ENCODE measurements around the gene SOBP. TPM values are rescaled to one million over a fixed set of nuclear protein-coding genes. Genes with fewer than 3 reads are reported as not detected.

Gene SOBP
- total RNA-seq, 1 experiment from 2014 or later: 1.7 TPM

GRCh38 chr6:107604549-107604948 lies 114.6 kb downstream of the SOBP start:
- no peaks in the 10 kb centered on the region for H3K36me3 Mint-ChIP-seq (ENCODE audit: insufficient read depth, unreplicated experiment)
- intact Hi-C loops (cut with micrococcal nuclease; ENCODE audit: unreplicated experiment): no loop called here

GRCh38 chr6:107606407-107606806 lies 116.5 kb downstream of the SOBP start:
- CTCF ChIA-PET: interaction anchor here (0.6 kb wide), 1 partner anchor 168 kb away, joined by 7 read pairs; no protein-coding TSS in a partner anchor

More at GRCh38 chr6:107604549-107604948, 114.6 kb downstream of the SOBP start:
- CTCF ChIA-PET: interaction anchor here (0.6 kb wide), 1 partner anchor 836 kb away, joined by 4 read pairs; no protein-coding TSS in a partner anchor
- H3K4me3 Mint-ChIP-seq (ENCODE audit: low read depth, unreplicated experiment): no peak overlapping the region
- no peaks in the 10 kb centered on the region for H3K9me3 Mint-ChIP-seq (ENCODE audit: low read depth, unreplicated experiment)
- BruUV-seq (replicated peaks): no TSS peak
- H3K4me1 Mint-ChIP-seq (ENCODE audit: low read depth, unreplicated experiment): peaks cover 36% of the 10 kb centered on the region
- DNase-seq: no peak
- no peak for TF ChIP-seq CTCF (IDR thresholded peaks at IDR 0.05; ENCODE audit: unreplicated experiment)
- H3K27me3 Mint-ChIP-seq (ENCODE audit: unreplicated experiment): no peaks in the 10 kb centered on the region
- H3K27ac Mint-ChIP-seq (ENCODE audit: unreplicated experiment): no peak overlapping the region

GRCh38 chr6:107607116-107607515 lies 117.2 kb downstream of the SOBP start:
- CTCF ChIA-PET: interaction anchor here (1.2 kb wide), 1 partner anchor 118 kb away, joined by 3 read pairs; no protein-coding TSS in a partner anchor
- Mint-ChIP-seq H3K4me1 (ENCODE audit: low read depth, unreplicated experiment) (peaks cover 15% of the 10 kb centered on the region), H3K27ac (ENCODE audit: unreplicated experiment) (no peak overlapping the region), H3K36me3 (ENCODE audit: insufficient read depth, unreplicated experiment) (no peaks in the 10 kb centered on the region), H3K4me3 (ENCODE audit: low read depth, unreplicated experiment) (no peak overlapping the region), H3K9me3 (ENCODE audit: low read depth, unreplicated experiment) (no peaks in the 10 kb centered on the region), H3K27me3 (ENCODE audit: unreplicated experiment) (no peaks in the 10 kb centered on the region)
- DNase-seq: no peak
- no peak for TF ChIP-seq CTCF (IDR thresholded peaks at IDR 0.05; ENCODE audit: unreplicated experiment)
- intact Hi-C loops (cut with micrococcal nuclease; ENCODE audit: unreplicated experiment): no loop called here
- no TSS peak for BruUV-seq (replicated peaks)

More at GRCh38 chr6:107606407-107606806, 116.5 kb downstream of the SOBP start:
- no peaks in the 10 kb centered on the region for H3K9me3 Mint-ChIP-seq (ENCODE audit: low read depth, unreplicated experiment)
- no peaks in the 10 kb centered on the region for H3K27me3 Mint-ChIP-seq (ENCODE audit: unreplicated experiment)
- no peak for TF ChIP-seq CTCF (IDR thresholded peaks at IDR 0.05; ENCODE audit: unreplicated experiment)
- no peak overlapping the region for H3K4me3 Mint-ChIP-seq (ENCODE audit: low read depth, unreplicated experiment)
- H3K27ac Mint-ChIP-seq (ENCODE audit: unreplicated experiment): no peak overlapping the region
- intact Hi-C loops (cut with micrococcal nuclease; ENCODE audit: unreplicated experiment): no loop called here
- BruUV-seq (replicated peaks): no TSS peak
- DNase-seq: no peak
- no peaks in the 10 kb centered on the region for H3K36me3 Mint-ChIP-seq (ENCODE audit: insufficient read depth, unreplicated experiment)
- peaks cover 22% of the 10 kb centered on the region for H3K4me1 Mint-ChIP-seq (ENCODE audit: low read depth, unreplicated experiment)

- Mint-ChIP-seq H3K27me3 (ENCODE audit: unreplicated experiment) (no peaks in the 10 kb centered on the region), H3K36me3 (ENCODE audit: insufficient read depth, unreplicated experiment) (no peaks in the 10 kb centered on the region), H3K4me3 (ENCODE audit: low read depth, unreplicated experiment) (no peak overlapping the region), H3K4me1 (ENCODE audit: low read depth, unreplicated experiment) (no peaks in the 10 kb centered on the region), H3K9me3 (ENCODE audit: low read depth, unreplicated experiment) (no peaks in the 10 kb centered on the region), H3K27ac (ENCODE audit: unreplicated experiment) (no peak overlapping the region)
- CTCF ChIA-PET: interaction anchor here (0.7 to 0.8 kb wide), 2 partner anchors 54 to 1768 kb away, joined by 3 read pairs; no protein-coding TSS in a partner anchor
- intact Hi-C loops (cut with micrococcal nuclease; ENCODE audit: unreplicated experiment): no loop called here
- no TSS peak for BruUV-seq (replicated peaks)
- DNase-seq: no peak
- no peak for TF ChIP-seq CTCF (IDR thresholded peaks at IDR 0.05; ENCODE audit: unreplicated experiment)
Observed at GRCh38 chr6:107611094-107611810, 121.3 kb downstream of the SOBP start.

Data from Calu3 (cell line).